Measurements from ENCODE around the gene KIF26B.

DNA sequence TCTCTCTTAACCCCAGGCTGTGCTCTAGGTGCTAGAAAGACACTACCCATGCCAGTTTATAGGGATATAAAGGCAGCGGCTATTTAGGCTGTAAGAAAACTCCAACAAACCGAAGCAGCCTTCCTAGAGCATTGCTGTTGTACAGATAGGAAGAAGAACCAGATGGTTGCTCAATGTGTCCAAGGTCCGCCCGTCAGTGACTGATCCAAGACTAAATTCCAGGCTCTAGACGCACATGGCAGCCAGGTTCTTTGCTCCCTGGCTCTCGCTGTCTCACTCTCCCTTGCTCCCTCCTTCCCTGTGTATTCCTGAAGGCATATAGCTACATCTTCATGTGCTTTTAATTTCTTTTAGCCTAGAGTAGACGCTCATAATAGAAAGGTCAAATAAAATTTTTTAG is 303.4 kb downstream of the KIF26B start:
- TF ChIP-seq, protein P1, sequence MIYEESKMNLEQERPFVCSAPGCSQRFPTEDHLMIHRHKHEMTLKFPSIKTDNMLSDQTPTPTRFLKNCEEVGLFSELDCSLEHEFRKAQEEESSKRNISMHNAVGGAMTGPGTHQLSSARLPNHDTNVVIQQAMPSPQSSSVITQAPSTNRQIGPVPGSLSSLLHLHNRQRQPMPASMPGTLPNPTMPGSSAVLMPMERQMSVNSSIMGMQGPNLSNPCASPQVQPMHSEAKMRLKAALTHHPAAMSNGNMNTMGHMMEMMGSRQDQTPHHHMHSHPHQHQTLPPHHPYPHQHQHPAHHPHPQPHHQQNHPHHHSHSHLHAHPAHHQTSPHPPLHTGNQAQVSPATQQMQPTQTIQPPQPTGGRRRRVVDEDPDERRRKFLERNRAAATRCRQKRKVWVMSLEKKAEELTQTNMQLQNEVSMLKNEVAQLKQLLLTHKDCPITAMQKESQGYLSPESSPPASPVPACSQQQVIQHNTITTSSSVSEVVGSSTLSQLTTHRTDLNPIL (CRISPR knock-in tag; IDR thresholded peaks at IDR 0.05; ENCODE audit: low read depth), result no peak
- no peak for TF ChIP-seq TOX (CRISPR knock-in tag; IDR thresholded peaks at IDR 0.05; ENCODE audit: borderline replicate concordance)

Data from SK-N-SH treated with all-trans-retinoic acid at 6 μM for 48 hours (cell line).